GM19328 (cell line): Measurements from ENCODE around the gene SPR.

Source experiments
- ATAC-seq: cut with Tn5 transposase; IDR thresholded peaks from one replicate; pipeline ENCODE4 v1.9.1; 2021; ENCODE audit warnings: mild to moderate bottlenecking, moderate library complexity; ENCODE audit not compliant: unreplicated experiment

The SPR gene

GRCh38 chr2:72887032-72887739 lies at the start of gene SPR:
TSS of gene SPR (plus strand) at chr2:72887408. CDS start at chr2:72887433, 25 bp downstream.
- peak; percentile 90 for ATAC-seq

- no peak for ATAC-seq
Observed at GRCh38 chr2:72840066-72840465, 47.1 kb upstream of the SPR start.

- no peak for ATAC-seq
Observed at GRCh38 chr2:72841462-72842125, 45.6 kb upstream of the SPR start.

GRCh38 chr2:72843301-72843700 lies 43.9 kb upstream of the SPR start:
- ATAC-seq: no peak

GRCh38 chr2:72846171-72847095 lies 40.8 kb upstream of the SPR start:
- peak; percentile 79 for ATAC-seq

- ATAC-seq: no peak
Observed at GRCh38 chr2:72847534-72848315, 39.5 kb upstream of the SPR start.

- ATAC-seq: no peak
Observed at GRCh38 chr2:72848436-72849137, 38.6 kb upstream of the SPR start.

GRCh38 chr2:72849138-72849462 lies 38.1 kb upstream of the SPR start:
- ATAC-seq: no peak

- ATAC-seq: no peak
Observed at GRCh38 chr2:72851333-72851732, 35.9 kb upstream of the SPR start.

- ATAC-seq: peak; percentile 78
Observed at GRCh38 chr2:72859831-72860262, 27.4 kb upstream of the SPR start.

GRCh38 chr2:72862239-72862988 lies 24.8 kb upstream of the SPR start:
- peak; percentile 92 for ATAC-seq

- ATAC-seq: no peak
Observed at GRCh38 chr2:72863046-72863445, 24.2 kb upstream of the SPR start.

- ATAC-seq: no peak
Observed at GRCh38 chr2:72864500-72864899, 22.7 kb upstream of the SPR start.

- ATAC-seq: no peak
Observed at GRCh38 chr2:72871060-72871459, 16.1 kb upstream of the SPR start.

- no peak for ATAC-seq
Observed at GRCh38 chr2:72871880-72872279, 15.3 kb upstream of the SPR start.

GRCh38 chr2:72883356-72883962 lies 3.7 kb upstream of the SPR start:
- no peak for ATAC-seq

- ATAC-seq: no peak
Observed at GRCh38 chr2:72886505-72887031, 640 bp upstream of the SPR start.

GRCh38 chr2:72887740-72888437 lies 681 bp downstream of the SPR start:
- ATAC-seq: peak; percentile 29
